ENCODE data around the gene CDH4. TPM values are rescaled to one million over a fixed set of nuclear protein-coding genes. Genes with fewer than 3 reads are reported as not detected.

Gene CDH4
- total RNA-seq, 1 donor: 0.18 TPM

DNA sequence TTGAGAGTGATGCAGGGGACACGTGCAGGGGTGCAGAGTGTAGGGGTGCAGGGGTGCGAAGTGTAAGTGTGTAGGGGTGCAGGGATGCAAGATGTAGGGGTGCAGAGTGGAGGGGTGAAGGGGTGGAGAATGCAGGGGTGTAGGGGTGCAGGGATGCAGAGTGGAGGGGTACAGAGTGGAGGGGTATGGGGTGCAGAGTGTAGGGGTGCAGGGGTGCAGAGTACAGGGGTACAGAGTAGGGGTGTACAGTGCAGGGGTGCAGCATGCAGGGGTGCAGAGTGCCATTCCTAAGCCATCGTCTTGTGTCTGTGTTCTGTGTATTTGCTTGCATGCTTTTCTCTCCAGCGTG, 468.3 kb downstream of the CDH4 start:
- TF ChIP-seq, protein P1, sequence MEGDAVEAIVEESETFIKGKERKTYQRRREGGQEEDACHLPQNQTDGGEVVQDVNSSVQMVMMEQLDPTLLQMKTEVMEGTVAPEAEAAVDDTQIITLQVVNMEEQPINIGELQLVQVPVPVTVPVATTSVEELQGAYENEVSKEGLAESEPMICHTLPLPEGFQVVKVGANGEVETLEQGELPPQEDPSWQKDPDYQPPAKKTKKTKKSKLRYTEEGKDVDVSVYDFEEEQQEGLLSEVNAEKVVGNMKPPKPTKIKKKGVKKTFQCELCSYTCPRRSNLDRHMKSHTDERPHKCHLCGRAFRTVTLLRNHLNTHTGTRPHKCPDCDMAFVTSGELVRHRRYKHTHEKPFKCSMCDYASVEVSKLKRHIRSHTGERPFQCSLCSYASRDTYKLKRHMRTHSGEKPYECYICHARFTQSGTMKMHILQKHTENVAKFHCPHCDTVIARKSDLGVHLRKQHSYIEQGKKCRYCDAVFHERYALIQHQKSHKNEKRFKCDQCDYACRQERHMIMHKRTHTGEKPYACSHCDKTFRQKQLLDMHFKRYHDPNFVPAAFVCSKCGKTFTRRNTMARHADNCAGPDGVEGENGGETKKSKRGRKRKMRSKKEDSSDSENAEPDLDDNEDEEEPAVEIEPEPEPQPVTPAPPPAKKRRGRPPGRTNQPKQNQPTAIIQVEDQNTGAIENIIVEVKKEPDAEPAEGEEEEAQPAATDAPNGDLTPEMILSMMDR (IDR thresholded peaks at IDR 0.05; ENCODE audit: insufficient read depth, low read length): no peak
- DNase-seq (ENCODE audit: low read depth): no peak
- no peak overlapping the region for H3K4me3 ChIP-seq (ENCODE audit: low read depth, low read length)

DNA sequence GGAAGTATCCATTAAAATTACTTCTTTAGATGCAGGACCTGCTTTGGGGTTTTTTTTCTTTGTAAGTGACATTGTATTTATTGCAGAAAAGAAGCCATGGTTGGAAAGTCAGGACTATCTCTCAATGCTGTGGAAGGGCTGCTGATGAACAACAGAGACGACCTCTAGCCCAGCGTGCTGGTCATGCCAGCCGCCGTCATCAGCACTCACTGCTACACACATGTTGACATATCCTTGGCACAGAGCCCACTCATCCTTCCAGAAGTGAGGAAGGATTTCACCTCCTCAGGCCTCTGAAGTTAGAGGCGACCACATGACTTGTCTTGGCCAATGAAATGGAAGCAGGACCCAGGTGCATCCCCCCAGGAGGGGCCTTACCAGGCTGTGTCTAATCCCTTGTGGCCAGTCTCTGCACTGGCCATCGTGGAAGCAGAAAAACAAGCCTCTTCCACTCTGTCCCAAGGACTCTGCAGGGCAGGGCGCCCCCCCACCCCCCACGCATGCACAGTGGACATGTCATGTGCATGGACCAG, 470.2 kb downstream of the CDH4 start:
- TF ChIP-seq, protein P1 (IDR thresholded peaks at IDR 0.05; ENCODE audit: insufficient read depth, low read length): no peak
- DNase-seq (ENCODE audit: low read depth): no peak
- no peak overlapping the region for H3K4me3 ChIP-seq (ENCODE audit: low read depth, low read length)

DNA sequence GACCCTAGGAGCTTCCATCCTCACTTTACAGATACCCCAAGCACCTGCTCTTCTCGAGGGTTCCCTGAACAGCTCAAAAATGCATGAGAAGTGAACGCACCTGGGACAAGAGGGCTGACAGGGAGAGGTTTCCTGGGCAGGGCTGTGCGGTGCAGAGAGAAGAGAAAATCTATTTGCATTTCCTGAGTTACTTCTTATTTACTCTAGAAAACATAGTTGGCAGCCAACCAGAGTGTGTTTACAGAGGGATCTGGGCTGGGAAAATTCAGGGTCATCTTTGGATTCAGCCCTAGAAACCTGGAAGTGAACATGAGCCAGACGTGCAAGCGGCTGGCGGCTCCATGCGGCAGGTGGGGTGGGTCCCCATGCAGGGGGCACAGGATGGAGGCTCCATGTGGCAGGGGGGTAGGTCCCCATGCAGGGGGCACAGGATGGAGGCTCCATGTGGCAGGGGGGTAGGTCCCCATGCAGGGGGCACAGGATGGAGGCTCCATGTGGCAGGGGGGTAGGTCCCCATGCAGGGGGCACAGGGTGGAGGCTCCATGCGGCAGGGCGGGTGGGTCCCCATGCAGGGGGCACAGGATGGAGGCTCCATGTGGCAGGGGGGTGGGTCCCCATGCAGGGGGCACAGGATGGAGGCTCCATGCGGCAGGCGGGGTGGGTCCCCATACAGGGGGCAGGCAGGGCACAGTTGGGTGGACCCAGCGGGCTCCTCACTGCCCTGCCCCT, 471.6 kb downstream of the CDH4 start:
- TF ChIP-seq, protein P1 (IDR thresholded peaks at IDR 0.05; ENCODE audit: insufficient read depth, low read length): no peak
- DNase-seq (ENCODE audit: low read depth): no peak
- H3K4me3 ChIP-seq (ENCODE audit: low read depth, low read length): no peak overlapping the region

DNA sequence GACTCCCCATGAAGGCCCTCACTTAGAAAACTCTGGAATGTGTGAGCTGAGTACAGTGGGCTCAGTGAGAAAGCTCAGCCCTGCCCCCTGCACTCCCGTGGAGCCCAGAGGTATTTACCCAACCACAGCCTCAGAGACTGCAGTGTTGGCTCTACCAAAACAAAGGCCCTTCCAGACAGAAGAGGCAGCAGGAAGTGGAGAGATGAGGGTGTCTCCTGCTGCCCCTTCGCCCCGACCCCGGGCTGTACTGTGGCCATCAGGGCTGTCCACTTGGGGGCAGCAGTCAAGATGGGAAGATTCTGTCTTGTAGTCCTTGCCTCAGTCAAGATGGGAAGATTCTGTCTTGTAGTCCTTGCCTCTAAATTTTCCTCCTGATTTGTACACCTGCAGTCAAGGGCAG, 472.3 kb downstream of the CDH4 start:
- no peak overlapping the region for H3K4me3 ChIP-seq (ENCODE audit: low read depth, low read length)
- DNase-seq (ENCODE audit: low read depth): no peak
- TF ChIP-seq, protein P1 (IDR thresholded peaks at IDR 0.05; ENCODE audit: insufficient read depth, low read length): no peak

DNA sequence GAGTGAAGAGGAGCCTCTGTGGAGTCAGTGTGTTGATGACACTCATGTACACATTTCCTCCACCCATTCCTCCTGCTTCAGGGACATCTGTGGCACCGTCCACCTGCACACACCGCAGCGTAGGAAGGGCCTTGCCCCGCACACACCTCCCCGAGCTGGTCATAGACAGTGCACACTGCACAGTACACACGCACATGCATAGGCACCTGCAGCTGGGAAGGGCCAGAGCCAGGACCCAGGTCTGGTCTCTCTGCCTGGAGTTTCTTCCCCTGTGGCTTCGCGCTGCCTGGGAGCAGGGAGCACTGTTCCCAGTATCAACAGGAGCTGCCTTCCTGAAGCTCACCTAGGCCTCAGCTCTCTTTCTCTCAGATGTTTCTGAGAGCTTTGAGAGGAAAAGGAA, 473.1 kb downstream of the CDH4 start:
- TF ChIP-seq, protein P1 (IDR thresholded peaks at IDR 0.05; ENCODE audit: insufficient read depth, low read length): no peak
- H3K4me3 ChIP-seq (ENCODE audit: low read depth, low read length): no peak overlapping the region
- DNase-seq (ENCODE audit: low read depth): no peak

DNA sequence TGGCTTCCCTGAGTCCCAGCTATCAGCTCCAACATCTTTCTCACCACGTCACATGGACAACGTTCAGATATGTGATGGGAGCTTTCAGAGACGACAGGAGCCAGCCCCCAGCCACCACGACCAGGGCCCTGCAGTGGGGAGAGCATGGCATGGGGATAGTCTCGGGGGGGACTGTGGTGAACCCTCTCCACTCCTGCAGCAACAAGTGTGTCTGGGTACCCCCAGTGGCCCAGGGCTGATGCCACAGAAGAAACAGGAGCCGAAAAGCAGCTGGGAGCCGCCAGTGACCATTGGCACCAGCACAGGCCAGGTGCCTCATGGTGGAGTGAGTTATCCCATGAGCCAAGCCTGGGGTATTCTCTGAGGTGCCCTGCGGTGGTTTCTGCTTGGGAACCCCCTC, 473.9 kb downstream of the CDH4 start:
- H3K4me3 ChIP-seq (ENCODE audit: low read depth, low read length): no peak overlapping the region
- no peak for DNase-seq (ENCODE audit: low read depth)
- TF ChIP-seq, protein P1 (IDR thresholded peaks at IDR 0.05; ENCODE audit: insufficient read depth, low read length): no peak

DNA sequence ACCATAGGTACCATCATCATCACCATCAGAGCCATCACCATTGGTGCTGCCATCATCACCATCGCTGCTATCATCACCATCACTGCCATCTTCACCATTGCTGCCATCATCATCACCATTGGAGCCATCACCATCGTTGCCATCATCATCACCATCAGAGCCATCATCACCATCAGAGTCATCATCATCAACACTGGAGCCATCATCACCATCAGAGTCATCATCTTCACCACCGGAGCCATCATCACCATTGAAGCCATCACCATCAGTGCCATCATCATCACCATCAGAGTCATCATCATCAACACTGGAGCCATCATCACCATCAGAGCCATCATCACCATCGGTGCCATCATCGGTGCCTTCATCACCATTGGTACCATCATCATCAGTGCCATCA, 474.9 kb downstream of the CDH4 start:
- DNase-seq (ENCODE audit: low read depth): no peak
- no peak overlapping the region for H3K4me3 ChIP-seq (ENCODE audit: low read depth, low read length)

More for the DNA sequence above, 474.9 kb downstream of the CDH4 start:
- TF ChIP-seq, protein P1 (IDR thresholded peaks at IDR 0.05; ENCODE audit: insufficient read depth, low read length): no peak
